SK-N-SH treated with all-trans-retinoic acid at 6 μM for 48 hours (cell line): Measurements from ENCODE around the gene BACH2.
A peak's percentile ranks its signal among the peaks of the same experiment; 100 is the strongest.

Experiments
- ATAC-seq: fragments of 200-7000 bp; cut with Tn5 transposase; 3 replicates; pipeline ENCODE4 v1.9.1; 2020; ENCODE audit warnings: mild to moderate bottlenecking, moderate library complexity
- ARNTL ChIP-seq: fragments of 450-650 bp; formaldehyde crosslinking; IDR thresholded peaks from 2 replicates; pipeline ENCODE4 v1.5.0; 2020; ENCODE audit warnings: low read depth, mild to moderate bottlenecking, moderate library complexity, borderline replicate concordance
- CSRNP3 ChIP-seq: fragments of 250-450 bp; sonication (Bioruptor Pico); IDR thresholded peaks from 2 replicates; pipeline ENCODE4 v1.5.1; 2021; ENCODE audit warnings: mild to moderate bottlenecking, moderate library complexity
- ISL1 ChIP-seq: fragments of 250-450 bp; sonication (Bioruptor Pico); IDR thresholded peaks from 2 replicates; pipeline ENCODE4 v2.1.2; 2022; ENCODE audit warnings: mild to moderate bottlenecking, moderate library complexity
- PATZ1 ChIP-seq: fragments of 250-450 bp; sonication (Bioruptor Pico); IDR thresholded peaks from 2 replicates; pipeline ENCODE4 v1.8.0; 2020; ENCODE audit warnings: mild to moderate bottlenecking, moderate library complexity, borderline replicate concordance
- POU6F1 ChIP-seq: fragments of 250-450 bp; sonication (Bioruptor Pico); IDR thresholded peaks from 2 replicates; pipeline ENCODE4 v1.8.0; 2021; ENCODE audit warnings: low read depth, mild to moderate bottlenecking, moderate library complexity, borderline replicate concordance
- PPARA ChIP-seq: fragments of 250-450 bp; sonication (Bioruptor Pico); IDR thresholded peaks from 2 replicates; pipeline ENCODE4 v1.5.0; 2020; ENCODE audit warnings: mild to moderate bottlenecking, borderline replicate concordance
- RARB ChIP-seq: fragments of 250-450 bp; sonication (Bioruptor Pico); IDR thresholded peaks from 2 replicates; pipeline ENCODE4 v1.8.0; 2021; ENCODE audit warnings: mild to moderate bottlenecking, moderate library complexity
- TSHZ2 ChIP-seq: fragments of 250-450 bp; sonication (Bioruptor Pico); IDR thresholded peaks from 2 replicates; pipeline ENCODE4 v1.5.0; 2020; ENCODE audit warnings: mild to moderate bottlenecking, moderate library complexity
- ZC3H10 ChIP-seq: fragments of 250-450 bp; sonication (Bioruptor Pico); IDR thresholded peaks from 2 replicates; pipeline ENCODE4 v1.5.1; 2021; ENCODE audit warnings: mild to moderate bottlenecking, moderate library complexity
- ZFP3 ChIP-seq: fragments of 250-450 bp; sonication (Bioruptor Pico); IDR thresholded peaks from 2 replicates; pipeline ENCODE4 v1.5.0; 2020; ENCODE audit warnings: mild to moderate bottlenecking, moderate library complexity
- ZFP30 ChIP-seq: fragments of 450-650 bp; formaldehyde crosslinking; IDR thresholded peaks from 2 replicates; pipeline ENCODE4 v1.5.0; 2022; ENCODE audit warnings: mild to moderate bottlenecking, moderate library complexity

Gene BACH2

GRCh38 chr6:90231798-90232197 is 64.8 kb downstream of the BACH2 start:
- no peak for ATAC-seq
- no peak for TF ChIP-seq POU6F1 (CRISPR knock-in tag)

GRCh38 chr6:90231308-90231707 is 65.3 kb downstream of the BACH2 start:
- no peak for TF ChIP-seq TSHZ2 (CRISPR knock-in tag)
- TF ChIP-seq CSRNP3 (CRISPR knock-in tag), result no peak
- TF ChIP-seq PPARA, result no peak
- TF ChIP-seq ARNTL, result no peak
- TF ChIP-seq ZFP3 (CRISPR knock-in tag), result no peak
- TF ChIP-seq POU6F1 (CRISPR knock-in tag), result no peak
- no peak for TF ChIP-seq ZFP30
- no peak for TF ChIP-seq PATZ1 (CRISPR knock-in tag)
- ATAC-seq, result no peak

- ATAC-seq, result peak; percentile 53
- peak; percentile 70 for TF ChIP-seq ISL1 (CRISPR knock-in tag)
- TF ChIP-seq ARNTL, result no peak
Observed at GRCh38 chr6:90230548-90231215, 66.0 kb downstream of the BACH2 start.

- TF ChIP-seq RARB (CRISPR knock-in tag) (no peak), POU6F1 (CRISPR knock-in tag) (no peak), ZFP3 (CRISPR knock-in tag) (no peak), PPARA (no peak), ZC3H10 (CRISPR knock-in tag) (no peak), PATZ1 (CRISPR knock-in tag) (no peak)
- TF ChIP-seq, all 23 proteins: peak for 0
- ATAC-seq, result no peak
Observed at GRCh38 chr6:90229331-90230010, 67.2 kb downstream of the BACH2 start.
